Activated T-helper 2 cell treated with anti-CD3 and anti-CD28 coated beads, Interferon-gamma antibody, Interleukin-2, Interleukin-4, amounts not matched to agents 10 μg/mL and 5 μg/mL and 100 μg/mL, durations not matched to agents 14 hours and 24 hours and 36 hours (primary cell): Measurements from ENCODE around the gene TACR3. TPM values are rescaled to one million over a fixed set of nuclear protein-coding genes. Genes with fewer than 3 reads are reported as not detected.
"Not testable (repeated sequence)": the region's sequence is repeated elsewhere in the genome, so short reads cannot be mapped to it uniquely, and the experiment has no call there.

Source experiments
- DNase-seq: peaks from one replicate; pipeline ENCODE4 v3.0.0; 2021; ENCODE audit warnings: low spot score
- H3K27ac Mint-ChIP-seq: one replicate; pipeline ENCODE4 v1.8.0; 2021; ENCODE audit warnings: mixed read lengths
- H3K27me3 Mint-ChIP-seq: one replicate; pipeline ENCODE4 v1.8.0; 2021; ENCODE audit warnings: low read depth, mixed read lengths
- H3K36me3 Mint-ChIP-seq: one replicate; pipeline ENCODE4 v1.8.0; 2021; ENCODE audit warnings: low read depth, mixed read lengths
- H3K4me1 Mint-ChIP-seq: one replicate; pipeline ENCODE4 v1.8.0; 2021; ENCODE audit warnings: low read depth, mixed read lengths
- H3K4me3 Mint-ChIP-seq: one replicate; pipeline ENCODE4 v1.8.0; 2021; ENCODE audit warnings: low read depth, mild to moderate bottlenecking, moderate library complexity, mixed read lengths
- H3K9me3 Mint-ChIP-seq: one replicate; pipeline ENCODE4 v1.8.0; 2021; ENCODE audit warnings: mixed read lengths
- intact Hi-C: fragments of 100-400 bp; cut with micrococcal nuclease; formaldehyde crosslinking; loops from one replicate; pipeline ENCODE4 v1.15.1; 2023
- total RNA-seq: library from RNA; stranded (reverse); gene quantifications from 2 replicates; pipeline ENCODE4 v1.2.3, GENCODE V29; 2022

The TACR3 gene
- not detected in 2 replicates for total RNA-seq

- Mint-ChIP-seq H3K4me1 (no peaks in the 10 kb centered on the region), H3K36me3 (no peaks in the 10 kb centered on the region), H3K27me3 (peaks cover 8% of the 10 kb centered on the region), H3K27ac (no peak within 1 kb of the TSS), H3K4me3 (no peak within 1 kb of the TSS), H3K9me3 (no peaks in the 10 kb centered on the region)
- intact Hi-C loops = no loop called here
- DNase-seq = no peak
Observed at GRCh38 chr4:103719830-103720207, at the start of gene TACR3. TACR3 (minus strand) TSS chr4:103719985; CDS start chr4:103719675, 310 bp downstream.

- Mint-ChIP-seq H3K27me3 (no peaks in the 10 kb centered on the region), H3K27ac (no peak overlapping the region), H3K36me3 (no peaks in the 10 kb centered on the region), H3K9me3 (peaks cover 5% of the 10 kb centered on the region), H3K4me3 (no peak overlapping the region), H3K4me1 (no peaks in the 10 kb centered on the region)
- no peak for DNase-seq
- intact Hi-C loops = no loop called here
Observed at GRCh38 chr4:103757631-103758030, 37.8 kb upstream of the TACR3 start.

- H3K27me3 Mint-ChIP-seq = no peaks in the 10 kb centered on the region
- H3K27ac Mint-ChIP-seq = no peak overlapping the region
- H3K36me3 Mint-ChIP-seq = no peaks in the 10 kb centered on the region
- H3K4me1 Mint-ChIP-seq = no peaks in the 10 kb centered on the region
- H3K9me3 Mint-ChIP-seq = peaks cover 5% of the 10 kb centered on the region
- no peak for DNase-seq
- H3K4me3 Mint-ChIP-seq = no peak overlapping the region
- intact Hi-C loops = no loop called here
Observed at GRCh38 chr4:103756741-103757140, 37.0 kb upstream of the TACR3 start.

- Mint-ChIP-seq H3K4me1 (no peaks in the 10 kb centered on the region), H3K4me3 (no peak overlapping the region), H3K27me3 (no peaks in the 10 kb centered on the region), H3K9me3 (peaks cover 5% of the 10 kb centered on the region), H3K36me3 (no peaks in the 10 kb centered on the region), H3K27ac (no peak overlapping the region)
- no peak for DNase-seq
- intact Hi-C loops = no loop called here
Observed at GRCh38 chr4:103754844-103755243, 35.1 kb upstream of the TACR3 start.

- H3K36me3 Mint-ChIP-seq = no peaks in the 10 kb centered on the region
- intact Hi-C loops = no loop called here
- no peaks in the 10 kb centered on the region for H3K4me1 Mint-ChIP-seq
- no peak for DNase-seq
- no peaks in the 10 kb centered on the region for H3K27me3 Mint-ChIP-seq
- no peak overlapping the region for H3K4me3 Mint-ChIP-seq
- peaks cover 5% of the 10 kb centered on the region for H3K9me3 Mint-ChIP-seq
- H3K27ac Mint-ChIP-seq = no peak overlapping the region
Observed at GRCh38 chr4:103753868-103754653, 34.3 kb upstream of the TACR3 start.

- H3K9me3 Mint-ChIP-seq, H3K27me3 Mint-ChIP-seq: not testable (repeated sequence)
Observed at GRCh38 chr4:103723150-103723549, 3.4 kb upstream of the TACR3 start.

GRCh38 chr4:103721251-103721650 lies 1.5 kb upstream of the TACR3 start:
- Mint-ChIP-seq H3K36me3 (no peaks in the 10 kb centered on the region), H3K4me3 (no peak overlapping the region), H3K9me3 (no peaks in the 10 kb centered on the region), H3K4me1 (no peaks in the 10 kb centered on the region), H3K27me3 (peaks cover 8% of the 10 kb centered on the region), H3K27ac (no peak overlapping the region)
- intact Hi-C loops = no loop called here
- DNase-seq = no peak

More at GRCh38 chr4:103723150-103723549, 3.4 kb upstream of the TACR3 start:
- H3K4me3 Mint-ChIP-seq, intact Hi-C loops, H3K27ac Mint-ChIP-seq, H3K36me3 Mint-ChIP-seq, DNase-seq, H3K4me1 Mint-ChIP-seq: not testable (repeated sequence)

GRCh38 chr4:103720661-103721060 lies 876 bp upstream of the TACR3 start:
- no peaks in the 10 kb centered on the region for H3K9me3 Mint-ChIP-seq
- no peak overlapping the region for H3K27ac Mint-ChIP-seq
- H3K27me3 Mint-ChIP-seq = peaks cover 8% of the 10 kb centered on the region
- intact Hi-C loops = no loop called here
- H3K4me1 Mint-ChIP-seq = no peaks in the 10 kb centered on the region
- DNase-seq = no peak
- no peak overlapping the region for H3K4me3 Mint-ChIP-seq
- H3K36me3 Mint-ChIP-seq = no peaks in the 10 kb centered on the region

GRCh38 chr4:103719105-103719829 lies 518 bp downstream of the TACR3 start:
- H3K27me3 Mint-ChIP-seq = peaks cover 8% of the 10 kb centered on the region
- no peaks in the 10 kb centered on the region for H3K9me3 Mint-ChIP-seq
- DNase-seq = no peak

GRCh38 chr4:103692615-103693014 lies 27.2 kb downstream of the TACR3 start:
- Mint-ChIP-seq H3K4me3 (no peak overlapping the region), H3K36me3 (no peaks in the 10 kb centered on the region), H3K27ac (no peak overlapping the region), H3K27me3 (no peaks in the 10 kb centered on the region), H3K9me3 (peaks cover 7% of the 10 kb centered on the region), H3K4me1 (no peaks in the 10 kb centered on the region)
- DNase-seq = no peak
- intact Hi-C loops = no loop called here

More at GRCh38 chr4:103719105-103719829, 518 bp downstream of the TACR3 start:
- no peaks in the 10 kb centered on the region for H3K36me3 Mint-ChIP-seq
- H3K4me1 Mint-ChIP-seq = no peaks in the 10 kb centered on the region
- H3K4me3 Mint-ChIP-seq = no peak overlapping the region
- intact Hi-C loops = no loop called here
- no peak overlapping the region for H3K27ac Mint-ChIP-seq

- Mint-ChIP-seq H3K36me3 (no peaks in the 10 kb centered on the region), H3K27ac (no peak overlapping the region), H3K4me1 (no peaks in the 10 kb centered on the region), H3K4me3 (no peak overlapping the region), H3K9me3 (peaks cover 12% of the 10 kb centered on the region), H3K27me3 (no peaks in the 10 kb centered on the region)
- DNase-seq = no peak
- intact Hi-C loops = no loop called here
Observed at GRCh38 chr4:103673983-103674382, 45.8 kb downstream of the TACR3 start.

- intact Hi-C loops, H3K36me3 Mint-ChIP-seq, H3K27me3 Mint-ChIP-seq, H3K27ac Mint-ChIP-seq, H3K4me3 Mint-ChIP-seq, H3K4me1 Mint-ChIP-seq, H3K9me3 Mint-ChIP-seq, DNase-seq: not testable (repeated sequence)
Observed at GRCh38 chr4:103666764-103667163, 53.0 kb downstream of the TACR3 start.

- peaks cover 3% of the 10 kb centered on the region for H3K9me3 Mint-ChIP-seq
- H3K4me3 Mint-ChIP-seq = no peak overlapping the region
- no peak overlapping the region for H3K27ac Mint-ChIP-seq
- H3K27me3 Mint-ChIP-seq = no peaks in the 10 kb centered on the region
- no peaks in the 10 kb centered on the region for H3K4me1 Mint-ChIP-seq
- DNase-seq = no peak
- H3K36me3 Mint-ChIP-seq = no peaks in the 10 kb centered on the region
- intact Hi-C loops = no loop called here
Observed at GRCh38 chr4:103664436-103665075, 55.2 kb downstream of the TACR3 start.
